ENCODE results near the gene PTPRU. TPM values are rescaled to one million over a fixed set of nuclear protein-coding genes. Genes with fewer than 3 reads are reported as not detected.

The PTPRU gene
- total RNA-seq, 1 experiment from 2014 or later: 40.7 TPM

GRCh38 chr1:29332204-29332603 is 95.9 kb downstream of the PTPRU start:
- H3K9ac ChIP-seq (ENCODE audit: low read length): no peak overlapping the region
- no peak overlapping the region for H3K4me3 ChIP-seq (replicated peaks in 1 of 2; ENCODE audit: low read depth in 1 of 2, low read length in 2 of 2)
- no peaks in the 10 kb centered on the region for H3K9me2 ChIP-seq (ENCODE audit: insufficient read depth)
- CTCF ChIA-PET: interaction anchor here (0.9 to 1.4 kb wide), 4 partner anchors 9 to 1048 kb away, joined by 3 to 4 read pairs (median 3); no protein-coding TSS in a partner anchor
- H3K4me1 ChIP-seq (ENCODE audit: control insufficient read depth in 1 of 2, insufficient read depth in 2 of 2, low read length in 2 of 2): no peaks in the 10 kb centered on the region
- DNase-seq (ENCODE audit: low read depth, low spot score) (peak; percentile 26), ATAC-seq (peak; percentile 87)
- no peaks in the 10 kb centered on the region for H4K20me1 ChIP-seq (ENCODE audit: insufficient read depth)
- no peaks in the 10 kb centered on the region for H3K36me3 ChIP-seq (ENCODE audit: control insufficient read depth in 1 of 2, insufficient read depth in 2 of 2, low read length in 2 of 2)
- H3K27ac ChIP-seq (ENCODE audit: low read depth, low read length): no peak overlapping the region
- no peak for TF ChIP-seq ZNF274 (IDR thresholded peaks at IDR 0.05; ENCODE audit: low read depth, low read length)
- no peak for TF ChIP-seq JUND (IDR thresholded peaks at IDR 0.05)
- TF ChIP-seq ELF1 (IDR thresholded peaks at IDR 0.05; ENCODE audit: borderline replicate concordance, low read depth): no peak
- peak; percentile 32 to 78 (median 71); a peak in 5 of 6 replicates for TF ChIP-seq CTCF (IDR thresholded peaks at IDR 0.05 in 2 of 3, conservative IDR thresholded peaks at IDR 0.05 in 1 of 3; ENCODE audit: borderline replicate concordance in 1 of 3, insufficient read depth in 1 of 3, low read depth in 2 of 3, low read length in 2 of 3)
- TF ChIP-seq EZH2phosphoT487 (IDR thresholded peaks at IDR 0.05; ENCODE audit: borderline replicate concordance): no peak
- no peak for TF ChIP-seq ZBTB33 (IDR thresholded peaks at IDR 0.05; ENCODE audit: extremely low read depth, insufficient replicate concordance, low read length)
- no peak for TF ChIP-seq EGR1 (IDR thresholded peaks at IDR 0.05; ENCODE audit: low read depth)
- TF ChIP-seq TCF7L2 (IDR thresholded peaks at IDR 0.05; ENCODE audit: borderline replicate concordance, extremely low read depth, insufficient read depth, insufficient read length): no peak
- TF ChIP-seq SRF (IDR thresholded peaks at IDR 0.05; ENCODE audit: low read depth): no peak
- TF ChIP-seq RAD21 (IDR thresholded peaks at IDR 0.05; ENCODE audit: low read depth): peak; percentile 65
- H3K9me3 ChIP-seq (ENCODE audit: control insufficient read depth in 1 of 2, insufficient read depth in 1 of 2, low read depth in 1 of 2, low read length in 2 of 2): no peaks in the 10 kb centered on the region
- no TSS peak for BruUV-seq (replicated peaks)
- peaks cover 28% of the 10 kb centered on the region for H3K27me3 ChIP-seq (ENCODE audit: insufficient read depth, low read length)
- H2AFZ ChIP-seq (ENCODE audit: low read depth, low read length, poor library complexity, severe bottlenecking): no peak overlapping the region
- POLR2A ChIA-PET: no interaction called here
- no peak overlapping the region for H3K4me2 ChIP-seq (ENCODE audit: low read length)
- intact Hi-C loops (cut with micrococcal nuclease): no loop called here
- RAD21 ChIA-PET (ENCODE audit: low non-redundant PET in 1 of 2, low total read pairs in 2 of 2, uncharacterized antibody in 2 of 2, unreplicated experiment in 2 of 2): interaction anchor here in 1 of 2 experiments (1.0 kb wide), 1 partner anchor 83 kb away, joined by 3 read pairs; no protein-coding TSS in a partner anchor
- H3K79me2 ChIP-seq (ENCODE audit: insufficient read depth, low read length): no peaks in the 10 kb centered on the region
